Measurements from ENCODE around the gene PTAFR.

PTAFR gene

GRCh38 chr1:28195780-28196179 lies 19.3 kb upstream of the PTAFR start:
- TF ChIP-seq POU6F1 (CRISPR knock-in tag; IDR thresholded peaks at IDR 0.05; ENCODE audit: borderline replicate concordance, low read depth) (no peak), TSHZ2 (CRISPR knock-in tag; IDR thresholded peaks at IDR 0.05) (no peak), ZFP30 (CRISPR knock-in tag; IDR thresholded peaks at IDR 0.05) (no peak), PATZ1 (CRISPR knock-in tag; IDR thresholded peaks at IDR 0.05; ENCODE audit: borderline replicate concordance) (no peak), ZC3H10 (CRISPR knock-in tag; IDR thresholded peaks at IDR 0.05) (no peak), BACH2 (CRISPR knock-in tag; IDR thresholded peaks at IDR 0.05; ENCODE audit: borderline replicate concordance) (no peak), ZNF565 (CRISPR knock-in tag; conservative IDR thresholded peaks at IDR 0.05; ENCODE audit: low read depth) (no peak), CREB5 (CRISPR knock-in tag; IDR thresholded peaks at IDR 0.05; ENCODE audit: low read depth) (no peak), PPARA (CRISPR knock-in tag; IDR thresholded peaks at IDR 0.05; ENCODE audit: borderline replicate concordance) (no peak), TOX (CRISPR knock-in tag; IDR thresholded peaks at IDR 0.05; ENCODE audit: borderline replicate concordance) (no peak), CSRNP3 (CRISPR knock-in tag; IDR thresholded peaks at IDR 0.05) (no peak)
- no peak for ATAC-seq

GRCh38 chr1:28194326-28195035 lies 18.0 kb upstream of the PTAFR start:
- no peak for ATAC-seq
- TF ChIP-seq POU6F1 (CRISPR knock-in tag; IDR thresholded peaks at IDR 0.05; ENCODE audit: borderline replicate concordance, low read depth): no peak
- TF ChIP-seq CREB5 (CRISPR knock-in tag; IDR thresholded peaks at IDR 0.05; ENCODE audit: low read depth): no peak
- no peak for TF ChIP-seq ZNF70 (CRISPR knock-in tag; IDR thresholded peaks at IDR 0.05)
- no peak for TF ChIP-seq ZFP3 (CRISPR knock-in tag; IDR thresholded peaks at IDR 0.05)
- no peak for TF ChIP-seq RARB (CRISPR knock-in tag; IDR thresholded peaks at IDR 0.05)
- no peak for TF ChIP-seq ESRRG (CRISPR knock-in tag; IDR thresholded peaks at IDR 0.05)
- no peak for TF ChIP-seq ARNTL (CRISPR knock-in tag; IDR thresholded peaks at IDR 0.05; ENCODE audit: borderline replicate concordance, low read depth)
- TF ChIP-seq PPARA (CRISPR knock-in tag; IDR thresholded peaks at IDR 0.05; ENCODE audit: borderline replicate concordance): no peak

All from SK-N-SH treated with all-trans-retinoic acid at 6 μM for 48 hours (cell line).